ENCODE data around the gene ASS1.

DNA sequence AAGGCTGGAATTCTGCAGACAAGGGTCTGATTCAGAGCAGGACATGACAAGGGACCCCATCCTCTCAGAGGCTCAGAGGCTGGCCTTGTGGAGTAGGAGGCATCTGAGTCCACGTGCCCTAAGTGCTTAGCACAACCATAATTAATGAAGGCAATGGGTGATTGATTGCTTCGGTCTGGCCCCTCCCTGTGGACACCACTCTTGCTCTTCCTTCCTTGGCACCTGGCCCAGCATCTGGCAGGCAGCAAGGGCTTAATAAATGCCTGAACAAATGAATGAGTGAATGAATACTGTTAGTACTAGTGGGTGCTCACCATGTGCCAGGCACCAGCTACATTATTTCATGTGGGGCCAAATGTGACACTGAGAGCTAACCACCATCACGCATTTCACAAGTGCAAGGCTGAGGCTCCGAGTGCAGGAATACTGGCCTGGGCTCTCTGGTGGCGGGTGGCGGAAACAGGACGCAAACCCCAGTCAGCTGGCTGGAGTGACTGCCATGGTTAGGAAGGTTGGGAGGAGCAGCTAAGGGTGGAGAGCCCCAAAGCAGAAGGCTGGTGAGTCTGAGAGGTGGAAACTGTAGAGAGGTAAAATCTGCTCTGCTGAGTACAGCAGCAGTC is 53.6 kb downstream of the ASS1 start:
- TF ChIP-seq CTCF (IDR thresholded peaks at IDR 0.05) (no peak), POLR2A (IDR thresholded peaks at IDR 0.05) (no peak)
